NCI-H2227 (cell line): ENCODE data around the gene HS2ST1.

Experiments
- DNase-seq: peaks from one replicate; lab custom pipeline; 2025; ENCODE audit not compliant: unreplicated experiment; lab: John Stamatoyannopoulos, UW

The HS2ST1 gene

GRCh38 chr1:87104945-87105344, 190.5 kb downstream of the HS2ST1 start:
- no peak for DNase-seq

GRCh38 chr1:87106144-87106543, 191.7 kb downstream of the HS2ST1 start:
- no peak for DNase-seq

- DNase-seq = no peak
Observed at GRCh38 chr1:87106867-87107266, 192.4 kb downstream of the HS2ST1 start.

GRCh38 chr1:87108228-87108627, 193.8 kb downstream of the HS2ST1 start:
- no peak for DNase-seq

GRCh38 chr1:87108814-87109411, 194.5 kb downstream of the HS2ST1 start:
- no peak for DNase-seq

- DNase-seq = no peak
Observed at GRCh38 chr1:87111659-87112371, 197.4 kb downstream of the HS2ST1 start.

- DNase-seq = no peak
Observed at GRCh38 chr1:87113313-87113712, 198.9 kb downstream of the HS2ST1 start.

GRCh38 chr1:87115317-87115890, 201.0 kb downstream of the HS2ST1 start:
- no peak for DNase-seq

- no peak for DNase-seq
Observed at GRCh38 chr1:87115891-87116290, 201.5 kb downstream of the HS2ST1 start.

- no peak for DNase-seq
Observed at GRCh38 chr1:87117761-87118368, 203.4 kb downstream of the HS2ST1 start.

GRCh38 chr1:87119541-87120140, 205.2 kb downstream of the HS2ST1 start:
- no peak for DNase-seq

- DNase-seq = no peak
Observed at GRCh38 chr1:87120779-87121178, 206.3 kb downstream of the HS2ST1 start.

- DNase-seq = no peak
Observed at GRCh38 chr1:87121711-87122163, 207.3 kb downstream of the HS2ST1 start.

GRCh38 chr1:87122243-87122642, 207.8 kb downstream of the HS2ST1 start:
- DNase-seq = no peak

GRCh38 chr1:87123610-87124009, 209.2 kb downstream of the HS2ST1 start:
- DNase-seq = no peak

- DNase-seq = no peak
Observed at GRCh38 chr1:87126886-87127505, 212.6 kb downstream of the HS2ST1 start.

- no peak for DNase-seq
Observed at GRCh38 chr1:87127581-87127980, 213.1 kb downstream of the HS2ST1 start.

- DNase-seq = no peak
Observed at GRCh38 chr1:87129038-87129437, 214.6 kb downstream of the HS2ST1 start.

GRCh38 chr1:87129606-87130005, 215.2 kb downstream of the HS2ST1 start:
- no peak for DNase-seq

GRCh38 chr1:87130438-87130837, 216.0 kb downstream of the HS2ST1 start:
- DNase-seq = no peak

- DNase-seq = peak; percentile 85
Observed at GRCh38 chr1:87131809-87132283, 217.4 kb downstream of the HS2ST1 start.
